ENCODE measurements around the gene LRP1B.

Gene LRP1B

DNA sequence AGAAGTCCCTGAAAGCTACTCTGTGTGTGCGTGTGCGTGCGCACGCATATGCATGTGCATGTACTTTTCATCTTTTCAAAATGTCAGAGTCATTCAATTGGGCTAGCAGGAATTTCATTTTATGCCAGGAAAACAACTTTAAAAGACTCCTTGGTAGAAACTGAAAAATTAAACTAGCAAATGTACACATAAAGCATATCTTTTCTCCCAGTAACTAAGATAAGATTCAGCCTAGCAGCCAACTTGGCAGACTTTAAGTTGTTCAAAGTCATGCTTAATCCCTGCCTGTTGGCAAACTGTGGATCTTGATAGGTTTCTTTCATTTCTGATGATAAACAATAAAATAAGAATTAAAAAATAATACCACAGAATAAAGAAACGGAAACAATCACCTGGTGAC, 1129.1 kb downstream of the LRP1B start:
- H4K20me1 ChIP-seq (ENCODE audit: insufficient read depth, low read length) = no peaks in the 10 kb centered on the region
- no peaks in the 10 kb centered on the region for H3F3A ChIP-seq (ENCODE audit: insufficient read depth, low read length)
- no peaks in the 10 kb centered on the region for H3K27me3 ChIP-seq (ENCODE audit: insufficient read depth, low read length)
- H3K9me3 ChIP-seq (ENCODE audit: low read length) = no peaks in the 10 kb centered on the region
- no peak overlapping the region for H3K9ac ChIP-seq (ENCODE audit: low read length)
- H3K4me3 ChIP-seq (ENCODE audit: low read depth, low read length, poor library complexity, severe bottlenecking) = no peak overlapping the region
- H3K9me2 ChIP-seq (ENCODE audit: low read depth, low read length) = no peaks in the 10 kb centered on the region
- TF ChIP-seq, protein P1, sequence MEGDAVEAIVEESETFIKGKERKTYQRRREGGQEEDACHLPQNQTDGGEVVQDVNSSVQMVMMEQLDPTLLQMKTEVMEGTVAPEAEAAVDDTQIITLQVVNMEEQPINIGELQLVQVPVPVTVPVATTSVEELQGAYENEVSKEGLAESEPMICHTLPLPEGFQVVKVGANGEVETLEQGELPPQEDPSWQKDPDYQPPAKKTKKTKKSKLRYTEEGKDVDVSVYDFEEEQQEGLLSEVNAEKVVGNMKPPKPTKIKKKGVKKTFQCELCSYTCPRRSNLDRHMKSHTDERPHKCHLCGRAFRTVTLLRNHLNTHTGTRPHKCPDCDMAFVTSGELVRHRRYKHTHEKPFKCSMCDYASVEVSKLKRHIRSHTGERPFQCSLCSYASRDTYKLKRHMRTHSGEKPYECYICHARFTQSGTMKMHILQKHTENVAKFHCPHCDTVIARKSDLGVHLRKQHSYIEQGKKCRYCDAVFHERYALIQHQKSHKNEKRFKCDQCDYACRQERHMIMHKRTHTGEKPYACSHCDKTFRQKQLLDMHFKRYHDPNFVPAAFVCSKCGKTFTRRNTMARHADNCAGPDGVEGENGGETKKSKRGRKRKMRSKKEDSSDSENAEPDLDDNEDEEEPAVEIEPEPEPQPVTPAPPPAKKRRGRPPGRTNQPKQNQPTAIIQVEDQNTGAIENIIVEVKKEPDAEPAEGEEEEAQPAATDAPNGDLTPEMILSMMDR (IDR thresholded peaks at IDR 0.05; ENCODE audit: low read length) = no peak
- no peak for TF ChIP-seq EZH2 (IDR thresholded peaks at IDR 0.05; ENCODE audit: borderline replicate concordance, low read length)
- H3K36me3 ChIP-seq (ENCODE audit: insufficient read depth, low read length) = no peaks in the 10 kb centered on the region
- no peak overlapping the region for H3K27ac ChIP-seq (ENCODE audit: low read depth, low read length, poor library complexity, severe bottlenecking)
- H3K4me2 ChIP-seq (ENCODE audit: low read length) = no peak overlapping the region
- H3K79me2 ChIP-seq (ENCODE audit: insufficient read depth, low read length) = no peaks in the 10 kb centered on the region
- H2AFZ ChIP-seq (ENCODE audit: low read length) = no peak overlapping the region
- no peaks in the 10 kb centered on the region for H3K4me1 ChIP-seq (ENCODE audit: insufficient read depth, low read length, severe bottlenecking)

DNA sequence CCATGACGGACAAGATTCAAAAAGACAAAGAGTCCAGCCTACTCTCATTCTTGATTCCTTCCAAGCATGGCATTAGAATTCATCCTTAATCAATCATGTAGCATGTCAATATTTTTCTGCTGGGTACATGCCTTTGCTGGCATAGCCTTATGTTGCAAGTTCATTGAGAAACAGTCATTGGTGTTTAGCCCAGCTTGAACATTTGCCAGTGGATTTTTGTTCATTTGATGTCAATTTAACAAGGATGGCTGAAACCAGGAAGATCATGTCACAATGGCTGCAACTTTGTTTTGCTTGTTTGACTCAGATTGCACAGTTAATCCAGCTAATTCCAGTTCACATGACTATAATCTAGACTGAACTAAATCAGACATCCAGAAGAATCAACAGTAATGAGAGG, 1132.2 kb downstream of the LRP1B start:
- Histone ChIP-seq H3K4me2 (ENCODE audit: low read length) (no peak overlapping the region), H3K36me3 (ENCODE audit: insufficient read depth, low read length) (no peaks in the 10 kb centered on the region), H3K27me3 (ENCODE audit: insufficient read depth, low read length) (no peaks in the 10 kb centered on the region), H4K20me1 (ENCODE audit: insufficient read depth, low read length) (no peaks in the 10 kb centered on the region), H3K9me2 (ENCODE audit: low read depth, low read length) (no peaks in the 10 kb centered on the region), H2AFZ (ENCODE audit: low read length) (no peak overlapping the region), H3K9me3 (ENCODE audit: low read length) (no peaks in the 10 kb centered on the region), H3K4me3 (ENCODE audit: low read depth, low read length, poor library complexity, severe bottlenecking) (no peak overlapping the region), H3F3A (ENCODE audit: insufficient read depth, low read length) (no peaks in the 10 kb centered on the region), H3K9ac (ENCODE audit: low read length) (no peak overlapping the region), H3K79me2 (ENCODE audit: insufficient read depth, low read length) (no peaks in the 10 kb centered on the region), H3K4me1 (ENCODE audit: insufficient read depth, low read length, severe bottlenecking) (no peaks in the 10 kb centered on the region), H3K27ac (ENCODE audit: low read depth, low read length, poor library complexity, severe bottlenecking) (no peak overlapping the region)
- TF ChIP-seq, protein P1 (IDR thresholded peaks at IDR 0.05; ENCODE audit: low read length) = no peak
- TF ChIP-seq EZH2 (IDR thresholded peaks at IDR 0.05; ENCODE audit: borderline replicate concordance, low read length) = no peak

DNA sequence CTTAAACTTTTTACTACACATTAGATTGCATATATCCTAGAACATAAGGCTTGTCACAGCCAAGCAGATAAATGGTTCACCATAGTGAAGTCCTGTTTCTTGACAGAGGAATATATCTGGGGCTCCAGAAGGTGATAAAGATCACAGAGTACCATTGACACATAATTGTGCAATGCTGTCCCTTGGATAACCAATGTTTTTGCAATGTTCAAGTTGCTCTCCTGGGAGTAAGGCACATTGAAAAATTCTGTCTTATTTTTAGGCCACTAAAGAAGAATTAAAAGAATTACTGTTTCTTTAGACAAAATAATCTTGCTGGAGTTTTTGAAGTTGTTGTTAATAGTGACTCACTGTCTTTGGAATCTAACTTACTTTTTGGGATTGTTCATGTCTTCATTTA, 1132.8 kb downstream of the LRP1B start:
- Histone ChIP-seq H3K4me2 (ENCODE audit: low read length) (no peak overlapping the region), H3F3A (ENCODE audit: insufficient read depth, low read length) (no peaks in the 10 kb centered on the region), H3K27ac (ENCODE audit: low read depth, low read length, poor library complexity, severe bottlenecking) (no peak overlapping the region), H3K4me1 (ENCODE audit: insufficient read depth, low read length, severe bottlenecking) (no peaks in the 10 kb centered on the region), H3K9ac (ENCODE audit: low read length) (no peak overlapping the region), H3K36me3 (ENCODE audit: insufficient read depth, low read length) (no peaks in the 10 kb centered on the region), H3K9me3 (ENCODE audit: low read length) (no peaks in the 10 kb centered on the region), H3K4me3 (ENCODE audit: low read depth, low read length, poor library complexity, severe bottlenecking) (no peak overlapping the region), H3K9me2 (ENCODE audit: low read depth, low read length) (no peaks in the 10 kb centered on the region), H2AFZ (ENCODE audit: low read length) (no peak overlapping the region), H3K79me2 (ENCODE audit: insufficient read depth, low read length) (no peaks in the 10 kb centered on the region), H4K20me1 (ENCODE audit: insufficient read depth, low read length) (no peaks in the 10 kb centered on the region), H3K27me3 (ENCODE audit: insufficient read depth, low read length) (no peaks in the 10 kb centered on the region)
- TF ChIP-seq EZH2 (IDR thresholded peaks at IDR 0.05; ENCODE audit: borderline replicate concordance, low read length) = no peak
- TF ChIP-seq, protein P1 (IDR thresholded peaks at IDR 0.05; ENCODE audit: low read length) = no peak
